Activated CD8-positive, alpha-beta T cell treated with anti-CD3 and anti-CD28 coated beads for 36 hours (primary cell): ENCODE results near the gene ST6GALNAC1. TPM values are rescaled to one million over a fixed set of nuclear protein-coding genes. Genes with fewer than 3 reads are reported as not detected.

Experiments used
- ATAC-seq: fragments of 200-7000 bp; cut with Tn5 transposase; one replicate; pipeline ENCODE4 v1.10.0; 2021; ENCODE audit warnings: mild to moderate bottlenecking, moderate library complexity
- CTCF ChIA-PET: fragments of 350-600 bp; sonication (Branson Sonifier 250); formaldehyde crosslinking; loops from one replicate; lab custom pipeline; 2021; ENCODE audit warnings: antibody characterized with exemption; lab: Charles Lee
- POLR2A ChIA-PET: fragments of 350-600 bp; sonication (Branson Sonifier 250); formaldehyde crosslinking; loops from one replicate; lab custom pipeline; 2021; ENCODE audit warnings: antibody characterized with exemption; lab: Charles Lee
- DNase-seq: peaks from one replicate; pipeline ENCODE4 v3.0.0-alpha.2; 2020
- H3K27ac Mint-ChIP-seq: one replicate; pipeline ENCODE4 v1.8.0; 2021; ENCODE audit warnings: mild to moderate bottlenecking, mixed read lengths
- H3K27me3 Mint-ChIP-seq: one replicate; pipeline ENCODE4 v1.8.0; 2021; ENCODE audit warnings: mixed read lengths
- H3K36me3 Mint-ChIP-seq: one replicate; pipeline ENCODE4 v1.8.0; 2021; ENCODE audit warnings: low read depth, mixed read lengths
- H3K4me1 Mint-ChIP-seq: one replicate; pipeline ENCODE4 v1.8.0; 2021; ENCODE audit warnings: low read depth, mixed read lengths
- H3K4me3 Mint-ChIP-seq: one replicate; pipeline ENCODE4 v1.8.0; 2021; ENCODE audit warnings: mild to moderate bottlenecking, moderate library complexity, mixed read lengths
- H3K9me3 Mint-ChIP-seq: one replicate; pipeline ENCODE4 v1.8.0; 2021; ENCODE audit warnings: mixed read lengths
- intact Hi-C: fragments of 100-400 bp; cut with micrococcal nuclease; formaldehyde crosslinking; loops from one replicate; pipeline ENCODE4 v1.10.0; 2022
- total RNA-seq, 2 experiments: library from RNA; stranded (reverse); gene quantifications; one replicate each; pipeline ENCODE4 v1.2.3, GENCODE V29; 2021
- TF ChIP-seq, protein P1 (sequence below): fragments of 200-600 bp; IDR thresholded peaks from one replicate; pipeline ENCODE4 v1.8.0; 2022; ENCODE audit warnings: antibody characterized with exemption, mild to moderate bottlenecking

The ST6GALNAC1 gene
- total RNA-seq, 2 experiments from 2014 or later: not detected

DNA sequence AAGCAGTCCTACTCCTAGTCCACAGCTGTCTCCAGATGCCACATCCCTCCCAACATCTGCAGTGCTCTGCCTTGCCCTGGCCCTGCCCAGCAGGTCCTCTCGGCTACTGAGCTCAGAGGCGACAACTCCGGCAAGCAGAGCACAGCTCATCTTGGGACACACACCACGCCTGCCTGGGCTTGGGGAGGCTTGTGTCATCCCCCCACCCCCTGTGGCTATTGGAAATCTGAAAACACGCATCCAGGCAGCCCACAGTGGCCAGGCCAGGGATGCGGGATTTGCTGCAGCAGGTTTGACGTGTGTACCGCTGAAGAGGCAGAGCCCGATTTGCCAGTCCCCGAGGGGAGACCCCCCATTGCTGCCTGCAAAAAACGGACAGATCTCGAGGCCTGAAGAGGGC, 41.8 kb upstream of the ST6GALNAC1 start:
- DNase-seq (no peak), ATAC-seq (no peak)
- CTCF ChIA-PET: interaction anchor here (0.9 to 2.2 kb wide), 2 partner anchors 29 to 62 kb away, joined by 3 to 6 read pairs; no protein-coding TSS in a partner anchor
- intact Hi-C loops: no loop called here
- POLR2A ChIA-PET: no interaction called here
- Mint-ChIP-seq H3K9me3 (no peaks in the 10 kb centered on the region), H3K27me3 (no peaks in the 10 kb centered on the region), H3K36me3 (no peaks in the 10 kb centered on the region), H3K4me3 (no peak overlapping the region), H3K4me1 (peaks cover 5% of the 10 kb centered on the region), H3K27ac (no peak overlapping the region)
- TF ChIP-seq, protein P1, sequence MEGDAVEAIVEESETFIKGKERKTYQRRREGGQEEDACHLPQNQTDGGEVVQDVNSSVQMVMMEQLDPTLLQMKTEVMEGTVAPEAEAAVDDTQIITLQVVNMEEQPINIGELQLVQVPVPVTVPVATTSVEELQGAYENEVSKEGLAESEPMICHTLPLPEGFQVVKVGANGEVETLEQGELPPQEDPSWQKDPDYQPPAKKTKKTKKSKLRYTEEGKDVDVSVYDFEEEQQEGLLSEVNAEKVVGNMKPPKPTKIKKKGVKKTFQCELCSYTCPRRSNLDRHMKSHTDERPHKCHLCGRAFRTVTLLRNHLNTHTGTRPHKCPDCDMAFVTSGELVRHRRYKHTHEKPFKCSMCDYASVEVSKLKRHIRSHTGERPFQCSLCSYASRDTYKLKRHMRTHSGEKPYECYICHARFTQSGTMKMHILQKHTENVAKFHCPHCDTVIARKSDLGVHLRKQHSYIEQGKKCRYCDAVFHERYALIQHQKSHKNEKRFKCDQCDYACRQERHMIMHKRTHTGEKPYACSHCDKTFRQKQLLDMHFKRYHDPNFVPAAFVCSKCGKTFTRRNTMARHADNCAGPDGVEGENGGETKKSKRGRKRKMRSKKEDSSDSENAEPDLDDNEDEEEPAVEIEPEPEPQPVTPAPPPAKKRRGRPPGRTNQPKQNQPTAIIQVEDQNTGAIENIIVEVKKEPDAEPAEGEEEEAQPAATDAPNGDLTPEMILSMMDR: no peak

DNA sequence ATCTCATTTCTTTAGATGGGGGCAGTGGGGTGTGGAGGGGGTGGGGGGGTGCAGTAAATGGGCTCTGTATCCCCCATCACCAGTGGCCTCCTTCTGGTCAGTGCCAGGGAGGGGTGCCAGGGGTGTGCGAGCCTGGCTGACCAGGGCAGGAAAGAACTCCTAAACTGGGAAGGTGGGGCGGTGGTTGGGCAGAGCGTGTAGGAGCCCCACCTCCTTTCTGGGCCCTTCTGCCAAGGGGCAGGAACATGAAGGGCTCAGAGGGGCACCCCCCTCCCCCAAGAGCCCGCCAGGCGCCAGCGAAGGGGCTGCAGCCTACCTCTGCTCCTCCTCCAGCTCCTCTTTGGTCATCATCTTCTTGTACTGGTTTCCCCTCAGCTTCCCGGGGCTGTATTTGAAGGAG, 41.2 kb upstream of the ST6GALNAC1 start:
- DNase-seq (no peak), ATAC-seq (no peak)
- Mint-ChIP-seq H3K9me3 (no peaks in the 10 kb centered on the region), H3K4me1 (peaks cover 5% of the 10 kb centered on the region), H3K36me3 (no peaks in the 10 kb centered on the region), H3K4me3 (no peak overlapping the region), H3K27me3 (no peaks in the 10 kb centered on the region), H3K27ac (no peak overlapping the region)
- intact Hi-C loops: no loop called here
- CTCF ChIA-PET: interaction anchor here (0.8 to 2.2 kb wide), 4 partner anchors 10 to 61 kb away, joined by 3 to 6 read pairs (median 4); no protein-coding TSS in a partner anchor
- TF ChIP-seq, protein P1: no peak
- POLR2A ChIA-PET: interaction anchor here (1.0 kb wide), 1 partner anchor 13 kb away, joined by 5 read pairs; no protein-coding TSS in a partner anchor

DNA sequence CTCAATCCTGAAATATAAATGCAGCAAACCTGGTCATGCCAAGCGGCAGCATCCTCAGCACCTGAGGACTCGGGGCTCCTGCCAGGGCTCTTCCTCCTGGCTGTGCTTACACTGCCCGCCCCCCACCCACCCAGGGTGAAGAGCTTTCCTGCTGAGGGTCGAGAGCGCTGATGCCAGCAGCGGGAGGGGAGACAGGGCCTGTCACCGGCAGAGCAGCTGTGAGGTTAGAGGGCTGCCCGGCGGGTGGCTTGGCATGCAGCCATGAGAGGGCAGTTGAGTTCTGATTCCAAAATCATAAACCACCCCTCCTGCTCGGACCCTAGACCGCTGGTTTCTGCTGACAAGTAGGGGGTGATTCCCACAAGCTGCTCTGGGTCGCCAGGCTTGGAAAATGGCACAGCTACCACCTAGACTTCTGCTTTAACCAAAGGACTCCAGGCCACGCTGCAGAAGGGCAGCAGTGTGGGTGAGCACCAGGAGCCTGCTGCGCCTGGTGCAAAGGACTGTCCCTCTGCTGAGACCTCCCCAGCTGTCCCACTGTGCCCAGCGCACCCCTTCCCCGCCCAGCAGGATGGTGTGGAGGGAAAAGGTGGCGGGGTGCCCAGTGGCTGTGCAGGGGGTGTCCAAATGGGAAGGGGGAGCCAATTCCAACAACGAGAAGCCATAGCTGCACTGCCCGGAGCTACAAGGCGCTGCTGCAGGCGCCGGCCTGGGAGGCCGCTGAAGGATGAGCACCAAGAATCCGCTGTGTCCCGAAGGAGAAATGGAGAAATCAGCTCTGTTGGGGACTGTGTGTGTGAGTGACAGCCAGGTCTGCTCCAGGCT, 40.6 kb upstream of the ST6GALNAC1 start:
- Mint-ChIP-seq H3K9me3 (no peaks in the 10 kb centered on the region), H3K27me3 (no peaks in the 10 kb centered on the region), H3K4me1 (peaks cover 5% of the 10 kb centered on the region), H3K4me3 (no peak overlapping the region), H3K36me3 (no peaks in the 10 kb centered on the region), H3K27ac (no peak overlapping the region)
- ChIA-PET CTCF (interaction anchor here (0.8 to 2.2 kb wide), 6 partner anchors 9 to 137 kb away, joined by 3 to 6 read pairs (median 3); no protein-coding TSS in a partner anchor), POLR2A (interaction anchor here (1.0 kb wide), 1 partner anchor 13 kb away, joined by 5 read pairs; no protein-coding TSS in a partner anchor)
- ATAC-seq (no peak), DNase-seq (no peak)
- intact Hi-C loops: no loop called here
- TF ChIP-seq, protein P1: no peak

DNA sequence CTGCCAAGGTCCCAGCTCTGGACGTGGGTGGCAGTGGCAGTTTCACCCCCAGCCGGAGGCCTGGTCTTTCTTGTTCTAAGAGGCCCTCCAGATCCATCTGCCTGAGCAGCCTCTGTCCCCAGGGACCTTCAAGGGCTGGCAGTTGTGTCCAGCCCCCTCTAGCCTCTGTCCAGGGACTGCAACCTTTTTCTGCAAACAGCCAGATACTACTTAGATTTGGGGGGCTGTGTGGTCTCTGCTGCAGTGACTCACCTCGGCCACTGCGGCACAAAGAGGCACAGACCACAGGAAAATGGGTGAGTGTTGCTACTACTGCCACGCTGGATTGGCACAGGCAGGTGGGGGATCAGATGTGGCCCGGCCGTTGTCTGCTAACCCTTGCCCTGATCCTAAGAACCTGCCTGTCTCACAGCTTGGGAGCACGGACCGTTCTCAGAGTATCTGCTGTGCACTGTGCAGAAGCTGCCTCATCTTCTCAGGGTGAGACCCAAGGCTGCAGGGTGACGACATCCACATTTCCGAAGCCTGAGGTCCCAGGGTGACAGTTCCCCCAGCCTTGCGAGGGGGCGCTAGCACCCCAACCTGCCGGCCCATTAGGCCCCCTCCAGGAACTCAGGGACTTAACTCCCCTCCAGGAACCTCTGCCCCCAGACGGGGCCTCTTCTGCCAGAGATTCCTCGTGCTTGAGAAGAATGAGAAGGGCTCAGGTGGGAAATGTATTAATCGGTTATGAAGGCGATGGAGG, 39.6 kb upstream of the ST6GALNAC1 start:
- CTCF ChIA-PET: interaction anchor here (0.9 to 3.3 kb wide), 5 partner anchors 11 to 162 kb away, joined by 3 to 41 read pairs (median 3); no protein-coding TSS in a partner anchor
- Mint-ChIP-seq H3K9me3 (no peaks in the 10 kb centered on the region), H3K27ac (no peak overlapping the region), H3K4me1 (peaks cover 5% of the 10 kb centered on the region), H3K4me3 (no peak overlapping the region), H3K36me3 (no peaks in the 10 kb centered on the region), H3K27me3 (no peaks in the 10 kb centered on the region)
- POLR2A ChIA-PET: no interaction called here
- ATAC-seq (no peak), DNase-seq (no peak)
- intact Hi-C loops: no loop called here
- TF ChIP-seq, protein P1: no peak
